ENCODE measurements around the gene DLGAP1.
"Not testable (repeated sequence)": the region's sequence is repeated elsewhere in the genome, so short reads cannot be mapped to it uniquely, and the experiment has no call there.

Gene DLGAP1

GRCh38 chr18:4455113-4455811 lies at the start of gene DLGAP1:
Gene DLGAP1 (minus strand): TSS chr18:4455307.
- DNase-seq, result no peak

DNA sequence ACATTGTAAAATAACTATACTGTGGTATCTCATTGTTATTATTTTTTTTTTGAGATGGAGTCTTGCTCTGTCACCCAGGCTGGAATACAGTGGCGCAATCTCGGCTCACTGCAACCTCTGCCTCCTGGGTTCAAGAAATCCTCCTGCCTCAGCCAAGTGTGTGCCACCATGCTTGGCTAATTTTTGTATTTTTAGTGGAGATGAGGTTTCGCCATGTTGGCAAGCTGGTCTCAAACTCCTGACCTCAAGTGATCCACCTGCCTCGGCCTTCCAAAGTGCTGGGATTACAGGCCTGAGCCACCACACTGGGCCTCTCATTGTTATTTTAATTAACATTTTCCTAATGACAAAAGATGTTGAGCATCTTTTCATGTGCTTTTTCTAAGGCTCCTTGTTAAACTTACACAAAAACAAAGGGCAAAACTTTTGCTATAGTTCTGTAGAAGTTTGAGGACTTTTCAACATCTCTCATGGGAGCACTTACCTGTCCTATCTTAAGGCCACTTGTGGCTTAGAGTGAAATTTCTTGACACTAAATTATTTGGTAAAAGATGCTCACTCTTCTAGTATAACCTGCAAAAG lies 39.7 kb upstream of the DLGAP1 start:
- DNase-seq, result not testable (repeated sequence)

DNA sequence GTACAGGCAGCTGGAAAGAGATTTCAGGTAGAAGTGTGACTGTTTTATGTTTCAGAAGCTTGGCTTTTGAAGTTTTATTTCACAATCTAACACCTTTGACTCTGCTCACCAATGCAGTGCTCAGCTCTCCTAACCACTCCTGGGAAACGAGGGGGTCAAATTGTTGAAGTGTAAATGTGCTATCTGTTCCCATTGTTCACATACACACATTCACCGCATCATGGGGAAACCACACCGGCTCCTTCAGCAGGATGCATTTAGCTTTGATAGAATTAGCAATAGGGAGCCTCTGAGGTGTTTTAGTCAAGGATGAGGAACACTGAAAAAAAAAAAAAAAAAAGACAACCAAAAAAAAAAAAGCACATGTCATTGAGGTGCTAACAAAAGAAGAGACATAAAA lies 13.4 kb upstream of the DLGAP1 start:
- DNase-seq, result no peak

GRCh38 chr18:4454537-4455112 lies 482 bp downstream of the DLGAP1 start:
- no peak for DNase-seq

- no peak for DNase-seq
Observed at GRCh38 chr18:4453874-4454536, 1.1 kb downstream of the DLGAP1 start.

GRCh38 chr18:4453567-4453873 lies 1.6 kb downstream of the DLGAP1 start:
- no peak for DNase-seq

DNA sequence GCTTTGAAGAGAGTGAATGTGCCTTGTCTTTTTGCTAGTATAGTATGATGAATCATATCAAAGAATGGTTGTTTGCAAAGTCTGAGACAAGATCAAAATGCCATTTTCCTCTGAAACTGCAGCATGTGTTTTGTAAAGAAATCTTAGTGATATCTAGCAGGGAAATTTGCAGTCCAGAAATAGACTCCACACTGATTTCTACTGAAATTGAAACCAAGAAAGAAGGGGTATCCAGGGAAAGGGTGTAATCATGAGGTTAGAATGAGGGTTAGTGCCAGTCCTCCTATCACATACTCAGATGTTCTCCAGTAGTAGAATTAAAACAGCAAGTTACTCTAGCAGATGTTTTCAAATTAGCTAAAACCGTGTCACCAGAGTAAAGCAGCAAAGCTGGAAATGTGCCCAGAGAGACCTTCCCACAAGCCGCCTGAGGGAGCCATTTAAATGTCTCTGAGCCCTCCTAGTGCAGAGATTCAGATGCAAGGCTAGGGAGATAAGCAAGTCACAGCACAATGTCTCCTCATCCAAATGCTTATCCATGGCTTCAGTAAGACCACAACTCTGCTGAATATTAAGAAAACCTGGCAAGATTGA lies 4.9 kb downstream of the DLGAP1 start:
- DNase-seq, result no peak

- DNase-seq, result no peak
Observed at GRCh38 chr18:4445902-4446301, 9.2 kb downstream of the DLGAP1 start.

DNA sequence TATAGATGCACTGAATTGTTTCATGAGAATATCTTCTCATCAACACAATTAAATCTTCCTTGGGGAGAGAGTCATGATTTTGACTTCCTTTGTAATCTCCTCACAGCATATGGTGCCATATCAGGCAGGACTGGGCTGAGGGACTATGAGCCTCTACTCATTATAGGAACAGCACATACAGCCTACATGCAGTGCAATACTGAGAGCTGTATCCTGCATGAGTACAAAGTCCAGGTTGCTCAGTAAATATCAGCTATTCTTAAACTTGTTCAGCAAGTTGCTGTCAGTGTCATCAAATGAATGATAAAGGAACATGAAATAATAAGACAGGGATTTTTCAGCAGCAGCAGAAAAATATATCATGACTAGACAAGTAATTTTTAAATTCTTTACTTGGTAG lies 10.8 kb downstream of the DLGAP1 start:
- DNase-seq, result no peak

- DNase-seq, result no peak
Observed at GRCh38 chr18:4441098-4441497, 14.0 kb downstream of the DLGAP1 start.

DNA sequence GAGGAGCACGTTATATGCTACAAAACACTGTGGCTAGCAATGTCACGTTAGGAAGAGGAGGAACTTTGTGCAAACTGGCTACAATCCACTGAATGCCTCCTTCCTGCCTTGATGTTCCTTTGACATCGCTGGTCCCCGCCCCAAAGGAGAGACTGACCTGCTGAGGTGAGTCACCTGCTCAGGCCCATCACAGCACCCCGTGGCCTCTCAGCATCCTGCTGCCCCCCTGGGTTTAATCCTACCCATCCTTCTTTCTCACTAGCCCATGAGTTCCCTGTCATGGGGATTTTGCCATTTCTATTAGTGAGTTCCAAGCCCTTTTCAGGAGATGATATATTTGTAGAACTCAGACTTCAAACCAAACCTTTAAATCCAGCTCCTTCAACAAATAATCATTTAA lies 16.2 kb downstream of the DLGAP1 start:
- no peak for DNase-seq

DNA sequence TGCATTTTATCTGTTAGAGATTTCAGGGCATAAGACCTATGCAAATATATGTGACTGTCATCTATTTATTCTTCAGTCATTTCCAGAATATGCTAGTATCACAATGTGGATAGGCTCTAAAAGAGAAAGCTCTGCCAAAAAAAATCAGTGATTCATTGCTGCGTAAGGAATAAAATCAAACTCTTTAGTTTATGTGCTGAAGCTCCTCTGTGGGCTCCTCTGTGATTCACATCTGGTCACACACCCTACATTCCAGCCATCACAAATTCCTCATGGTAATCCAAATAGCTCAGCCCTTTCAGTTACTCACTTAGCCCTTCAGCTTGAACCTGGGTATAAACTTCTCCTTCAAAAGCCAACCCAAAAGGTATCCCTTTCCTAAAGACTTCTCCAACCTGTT lies 21.4 kb downstream of the DLGAP1 start:
- DNase-seq, result no peak

- no peak for DNase-seq
Observed at GRCh38 chr18:4430836-4431235, 24.3 kb downstream of the DLGAP1 start.

DNA sequence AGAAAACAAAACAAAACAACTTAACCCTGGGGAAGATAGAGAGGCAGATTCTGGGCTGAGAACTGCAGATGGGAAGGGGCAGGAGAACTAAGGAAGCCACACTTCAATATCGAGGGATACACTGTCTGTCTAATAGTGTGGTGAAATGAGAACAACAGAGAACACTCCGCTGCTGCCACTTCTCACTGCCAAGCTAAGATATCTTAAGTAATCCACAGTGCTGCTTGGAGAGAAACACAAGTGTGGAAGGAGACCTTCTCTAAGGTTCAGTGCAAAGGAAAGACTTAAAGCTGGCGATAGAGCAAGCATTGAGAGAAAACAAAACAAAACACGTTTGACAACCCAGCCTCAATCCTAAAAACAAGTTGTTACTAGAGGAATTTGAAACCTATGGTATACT lies 37.4 kb downstream of the DLGAP1 start:
- no peak for DNase-seq

DNA sequence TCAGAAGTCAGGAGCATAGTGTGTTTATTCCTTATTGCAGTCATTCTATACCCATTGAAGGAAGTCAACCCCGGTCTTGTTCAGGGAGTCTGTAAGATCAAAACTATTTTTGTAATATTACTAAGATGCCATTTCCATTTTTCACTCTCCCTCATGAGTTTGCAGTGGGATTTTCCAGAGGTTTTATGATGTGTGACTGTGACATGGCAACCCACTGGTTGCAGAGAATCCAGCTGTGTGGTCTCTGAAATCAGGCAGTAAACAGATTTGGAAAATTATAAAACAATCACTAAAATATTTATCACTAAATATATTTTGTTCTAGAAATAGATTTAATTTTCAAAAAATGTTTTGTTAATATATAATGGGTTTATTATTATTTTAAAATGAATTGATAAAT lies 38.1 kb downstream of the DLGAP1 start:
- DNase-seq, result no peak

GRCh38 chr18:4412286-4412685 lies 42.8 kb downstream of the DLGAP1 start:
- no peak for DNase-seq

GRCh38 chr18:4406856-4407255 lies 48.3 kb downstream of the DLGAP1 start:
- DNase-seq, result no peak

GRCh38 chr18:4405965-4406364 lies 49.1 kb downstream of the DLGAP1 start:
- no peak for DNase-seq

- DNase-seq, result no peak
Observed at GRCh38 chr18:4403836-4404235, 51.3 kb downstream of the DLGAP1 start.

- DNase-seq, result no peak
Observed at GRCh38 chr18:4400911-4401310, 54.2 kb downstream of the DLGAP1 start.

DNA sequence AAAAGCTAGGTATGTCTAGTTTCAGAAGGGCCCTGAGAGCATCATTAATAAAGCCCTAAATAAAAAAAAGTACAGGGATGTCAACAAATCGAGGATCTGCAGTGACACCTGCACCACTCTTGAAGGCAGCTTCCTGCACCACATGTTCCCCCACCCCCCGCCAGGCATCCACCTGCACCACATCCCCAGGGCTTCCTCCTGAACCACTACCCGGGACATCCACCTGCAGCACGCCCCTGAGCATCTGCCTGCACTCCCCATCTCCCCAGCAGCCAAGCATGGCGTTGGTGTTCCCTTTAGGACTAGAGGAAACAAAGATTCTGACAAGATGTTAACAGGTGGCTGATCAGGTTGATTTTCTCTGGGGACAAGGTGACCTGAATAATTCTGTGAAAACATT lies 55.2 kb downstream of the DLGAP1 start:
- no peak for DNase-seq

GRCh38 chr18:4394700-4395099 lies 60.4 kb downstream of the DLGAP1 start:
- no peak for DNase-seq

- DNase-seq, result no peak
Observed at GRCh38 chr18:4391859-4392258, 63.2 kb downstream of the DLGAP1 start.

DNA sequence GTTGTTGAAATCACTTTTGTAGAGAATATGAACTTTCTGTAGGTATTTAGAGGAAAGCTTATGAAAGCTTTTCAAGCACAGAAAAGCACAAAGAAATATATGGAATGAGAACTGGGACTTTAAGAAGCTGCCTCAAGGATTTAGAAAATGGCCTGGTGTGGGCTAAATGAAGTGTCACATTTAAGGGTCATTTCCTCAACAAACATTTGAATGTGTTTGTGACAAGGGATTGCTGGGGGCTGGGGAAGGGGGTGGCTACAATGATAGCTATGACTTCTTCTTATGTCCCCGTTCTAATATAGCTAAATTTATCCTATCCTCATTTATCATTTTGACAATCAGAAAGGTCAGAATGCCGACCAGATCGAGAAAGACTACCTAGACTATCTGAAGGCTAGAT lies 69.2 kb downstream of the DLGAP1 start:
- no peak for DNase-seq

Measured in activated CD4-positive, alpha-beta T cell treated with anti-CD3 and anti-CD28 coated beads, Interleukin-2, amount 50 U/mL, for 16 hours (primary cell).